RCC 7860 (cell line): ENCODE data around the gene TXNRD2.
"Not testable (repeated sequence)": the region's sequence is repeated elsewhere in the genome, so short reads cannot be mapped to it uniquely, and the experiment has no call there.

Experiments
- DNase-seq: peaks from one replicate; pipeline ENCODE4 v3.0.0-alpha.2; 2015; ENCODE audit warnings: low spot score
- FAIRE-seq: peaks from 2 replicates; lab custom pipeline; 2012; peaks lifted over from hg19 to GRCh38; lab: Jason Lieb, UNC

The TXNRD2 gene

DNA sequence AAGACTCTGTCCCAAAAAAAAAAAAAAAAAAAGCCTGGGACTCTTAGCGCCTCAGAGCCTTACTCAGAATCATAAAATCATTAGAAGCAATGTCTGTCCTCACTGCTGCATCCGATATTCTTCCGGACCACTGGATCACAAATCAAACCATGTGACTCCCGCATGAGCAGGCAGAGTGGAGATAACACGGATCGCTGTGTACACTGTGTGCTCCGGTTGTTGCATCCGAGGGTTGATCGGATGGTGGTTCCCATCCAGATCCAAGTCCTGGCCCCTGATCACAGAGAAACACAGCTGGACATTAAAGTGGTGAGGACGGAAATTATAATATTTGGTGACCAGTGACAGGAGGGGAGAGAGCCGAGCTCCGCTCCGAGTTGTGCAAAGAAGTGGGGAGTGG lies 9.7 kb upstream of the TXNRD2 start:
- DNase-seq (no peak), FAIRE-seq (no peak)

DNA sequence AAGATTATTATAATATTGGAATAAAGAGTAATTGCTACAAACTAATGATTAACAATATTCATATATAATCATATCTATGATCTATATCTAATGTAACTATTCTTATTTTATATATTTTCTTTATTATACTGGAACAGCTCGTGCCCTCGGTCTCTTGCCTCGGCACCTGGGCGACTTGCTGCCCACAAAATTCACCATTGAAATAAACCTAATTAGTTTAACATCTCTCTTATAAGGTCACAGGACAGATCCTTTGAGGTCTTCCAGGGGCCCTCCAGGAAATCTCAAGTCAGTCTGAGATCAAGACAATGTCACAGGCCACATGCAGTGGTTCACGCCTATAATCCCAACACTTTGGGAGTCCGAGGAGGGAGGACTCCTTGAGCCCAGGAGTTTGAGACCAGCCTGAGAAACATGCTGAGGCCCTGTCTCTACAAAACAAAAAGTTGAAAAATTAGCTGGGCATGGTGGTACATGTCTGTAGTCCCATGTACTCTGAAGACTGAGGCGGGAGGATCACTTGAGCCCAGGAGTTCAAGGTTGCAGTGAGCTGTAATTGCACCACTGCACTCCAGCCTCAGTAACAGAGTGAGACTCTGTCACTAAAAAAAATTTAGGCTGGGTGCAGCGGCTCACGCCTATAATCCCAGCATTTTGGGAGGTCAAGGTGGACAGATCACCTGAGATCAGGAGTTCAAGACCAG lies 6.6 kb upstream of the TXNRD2 start:
- no peak for DNase-seq
- FAIRE-seq: no peak

DNA sequence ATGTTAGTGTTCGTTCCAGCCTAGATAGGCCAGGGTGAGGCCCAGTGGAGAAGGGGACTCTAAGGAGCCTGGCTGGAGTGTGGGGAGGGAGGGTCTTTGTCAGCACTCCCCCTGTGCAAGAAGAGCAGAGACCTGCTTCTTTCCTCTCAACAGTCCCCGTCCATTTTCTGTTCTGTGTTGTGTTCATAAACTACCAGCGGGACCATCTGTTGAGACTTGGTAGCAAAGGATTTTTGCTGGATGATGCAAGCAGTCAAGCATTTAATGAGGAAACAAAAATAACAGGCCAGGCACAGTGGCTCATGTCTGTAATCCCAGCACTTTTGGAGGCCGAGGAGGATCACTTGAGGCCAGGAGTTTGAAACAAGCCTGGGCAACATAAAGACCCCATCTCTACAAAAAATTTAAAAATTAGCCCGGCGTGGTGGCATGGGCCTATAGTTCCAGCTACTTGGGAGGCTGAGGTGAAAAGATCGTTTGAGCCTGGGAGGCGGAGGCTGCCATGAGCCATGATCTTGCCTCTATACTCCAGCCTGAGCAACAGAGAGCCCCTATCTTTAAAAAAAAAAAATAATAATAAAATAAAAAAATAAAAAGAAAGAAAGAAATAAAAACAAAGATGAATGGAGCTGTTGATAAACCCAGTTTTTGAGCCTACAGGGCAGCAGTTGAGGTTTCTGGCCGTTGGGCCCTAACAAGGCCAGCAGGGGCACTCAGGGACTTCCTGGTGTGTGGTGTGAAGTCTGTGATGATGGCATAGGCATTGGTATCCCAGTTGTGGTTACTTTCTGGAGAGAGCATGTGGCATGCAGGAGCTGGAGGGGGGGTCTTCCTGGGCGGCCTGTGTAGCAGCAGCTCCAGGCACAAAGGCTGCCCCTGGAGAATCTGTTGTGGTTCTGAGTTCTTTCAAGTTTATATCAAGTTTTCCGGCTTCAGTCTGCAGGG lies 1.7 kb upstream of the TXNRD2 start:
- FAIRE-seq (peak; percentile 65), DNase-seq (peak; percentile 84)

DNA sequence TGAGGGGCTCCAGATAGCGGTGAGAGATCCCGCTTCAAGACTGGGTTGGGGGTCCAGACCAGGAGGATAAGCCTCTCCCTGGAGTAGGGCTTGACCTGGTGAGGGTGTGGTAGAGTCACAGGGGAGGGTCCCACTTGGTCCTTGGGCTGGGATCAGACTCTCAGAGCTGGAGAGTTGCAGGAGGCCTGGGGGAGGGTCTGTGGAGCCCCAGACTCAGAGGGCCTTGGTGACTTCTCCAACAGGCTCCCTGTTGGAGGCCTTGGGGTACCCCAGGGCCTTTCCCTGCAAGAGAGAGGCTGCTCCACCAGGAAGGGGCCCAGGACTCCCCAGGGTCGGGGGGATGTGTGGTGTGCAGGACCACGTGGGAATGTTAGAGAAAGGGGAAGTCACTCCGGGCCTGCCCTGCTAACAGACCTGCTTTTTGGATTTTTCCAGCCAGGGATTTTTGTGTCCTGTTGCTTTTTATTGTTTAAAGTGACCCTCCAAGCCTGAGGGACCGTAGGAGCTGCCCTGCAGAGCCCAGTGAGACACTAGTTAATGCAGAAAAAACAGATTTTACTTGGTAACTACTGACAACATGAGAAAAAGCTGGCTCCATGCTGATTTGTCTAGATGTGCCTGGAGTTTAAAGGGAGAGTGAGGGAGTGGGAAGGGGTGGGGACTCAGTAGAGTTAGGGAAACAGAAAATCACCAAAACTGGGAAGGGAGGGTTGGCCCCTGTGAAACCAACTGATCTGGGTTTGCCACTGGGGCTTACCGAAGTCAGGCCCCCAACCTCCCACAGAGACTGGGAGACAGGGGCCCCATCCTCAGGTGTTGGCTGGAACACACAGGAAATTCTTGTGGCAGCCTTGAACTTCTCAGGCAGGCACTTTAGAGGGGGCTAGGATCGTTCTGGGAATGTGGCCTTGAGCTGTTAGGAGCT lies 801 bp upstream of the TXNRD2 start:
- FAIRE-seq (no peak), DNase-seq (peak; percentile 23)

DNA sequence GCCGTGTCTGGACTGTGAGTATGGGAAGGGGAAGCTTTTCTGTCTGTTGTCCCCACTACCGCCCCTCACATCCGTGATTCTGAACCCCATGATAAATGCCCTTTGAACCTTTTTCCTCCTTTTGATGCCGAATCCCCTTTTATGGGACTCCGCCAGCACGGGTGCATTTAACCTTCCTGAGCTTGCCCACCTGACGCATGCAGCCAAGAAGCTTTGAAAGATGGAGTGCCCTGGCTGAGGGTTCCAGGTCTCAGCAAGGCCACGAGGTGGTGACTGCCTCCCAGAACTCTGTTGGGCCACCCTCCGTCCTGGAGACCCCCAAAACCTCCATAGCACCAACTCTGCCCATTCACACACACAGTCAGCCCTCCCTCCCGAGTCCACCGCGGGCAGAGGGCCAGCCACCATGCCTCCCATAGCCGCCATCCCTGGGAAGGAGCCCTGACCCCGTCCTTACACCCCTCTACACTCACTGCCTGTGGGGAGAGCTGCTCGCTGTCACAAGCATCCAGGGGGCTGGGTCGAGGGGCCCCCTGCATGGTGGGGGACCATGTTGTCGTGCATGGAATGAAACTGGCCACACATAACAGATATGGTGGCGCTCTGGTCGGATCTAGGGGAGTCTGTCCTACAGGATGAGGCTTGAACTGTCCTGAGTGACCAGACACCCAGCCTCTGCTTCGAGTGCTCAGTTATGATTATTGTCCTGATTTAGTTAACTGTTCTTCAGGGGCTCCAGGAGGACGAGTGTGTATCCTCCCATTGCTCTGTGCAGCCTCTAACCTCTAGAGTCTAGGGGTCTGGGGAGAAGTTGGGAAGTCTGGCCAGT lies 868 bp downstream of the TXNRD2 start:
- FAIRE-seq (no peak), DNase-seq (no peak)

DNA sequence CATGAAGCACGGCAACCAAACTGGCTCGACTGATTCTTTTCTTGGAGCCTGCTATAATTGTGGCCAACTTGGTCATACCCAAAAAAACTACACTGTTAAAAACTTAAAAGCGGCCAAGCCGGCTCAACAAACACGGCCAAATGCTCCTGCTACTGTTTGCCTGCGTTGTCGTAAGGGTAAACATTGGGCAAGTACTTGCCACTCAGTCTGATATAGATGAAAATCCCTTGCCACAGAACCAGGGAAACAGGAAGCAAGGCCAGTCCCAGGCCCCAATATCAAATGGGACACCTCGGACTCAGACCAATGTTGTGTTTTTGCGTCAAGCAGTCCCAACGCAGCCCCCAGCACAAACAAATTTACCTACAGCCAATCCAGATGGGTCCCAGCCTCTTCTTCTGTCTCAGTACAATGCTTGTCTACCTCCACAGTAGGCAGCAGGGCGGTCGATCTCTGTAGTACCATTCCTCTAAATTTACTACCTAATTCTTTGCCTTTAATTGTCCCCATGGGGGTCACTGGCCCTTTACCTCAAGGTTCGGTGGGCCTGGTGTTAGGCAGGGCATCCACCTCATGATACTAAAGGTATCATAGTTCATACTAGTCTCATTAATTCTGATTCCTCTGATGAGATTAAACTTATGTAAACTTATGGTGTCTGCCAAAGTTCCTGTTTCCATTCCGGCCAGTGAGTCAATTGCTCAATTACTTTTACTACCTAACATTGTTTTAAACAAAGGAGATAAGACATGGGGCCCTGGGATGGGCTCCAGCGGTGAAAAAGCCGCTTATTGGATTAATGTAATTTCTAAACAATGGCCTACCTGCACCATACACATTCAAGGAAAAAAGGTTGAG lies 3.8 kb downstream of the TXNRD2 start:
- no peak for FAIRE-seq
- DNase-seq: no peak

DNA sequence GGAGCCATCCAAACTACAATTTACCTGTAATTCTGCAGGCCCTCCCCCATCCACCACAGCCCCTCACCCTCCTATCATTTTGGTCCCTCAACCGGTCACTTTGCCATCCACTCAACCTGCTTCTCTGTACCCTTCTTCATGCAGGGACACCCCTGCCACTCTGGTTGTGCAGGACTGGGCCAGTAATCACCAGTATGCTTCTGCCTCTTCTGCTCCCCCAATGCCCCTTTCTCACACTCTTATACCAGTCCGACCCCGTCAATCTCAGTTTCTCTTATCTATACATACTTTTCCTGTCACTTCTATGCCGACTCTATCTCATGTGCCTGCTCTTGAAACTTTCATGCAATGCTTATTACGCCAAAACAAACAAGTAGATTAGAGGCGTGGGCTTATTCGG lies 5.1 kb downstream of the TXNRD2 start:
- no peak for FAIRE-seq
- no peak for DNase-seq

DNA sequence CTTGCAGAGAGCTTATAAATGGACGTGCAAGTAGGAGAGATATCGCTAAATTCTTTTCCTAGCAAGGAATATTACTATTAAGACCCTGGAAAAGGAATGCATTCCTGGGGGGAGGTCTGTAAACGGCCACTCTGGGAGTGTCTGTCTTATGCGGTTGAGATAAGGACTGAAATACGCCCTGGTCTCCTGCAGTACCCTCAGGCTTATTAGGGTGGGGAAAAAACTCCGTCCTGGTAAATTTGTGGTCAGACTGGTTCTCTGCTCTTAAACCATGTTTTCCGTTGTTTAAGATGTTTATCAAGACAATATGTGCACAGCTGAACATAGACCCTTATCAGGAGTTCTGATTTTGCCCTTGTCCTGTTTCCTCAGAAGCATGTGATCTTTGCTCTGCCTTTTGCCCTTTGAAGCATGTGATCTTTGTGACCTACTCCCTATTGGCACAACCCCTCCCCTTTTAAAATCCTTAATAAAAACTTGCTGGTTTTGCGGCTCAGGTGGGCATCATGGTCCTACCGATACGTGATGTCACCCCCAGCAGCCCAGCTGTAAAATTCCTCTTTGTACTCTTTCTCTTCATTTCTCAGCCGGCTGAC lies 6.4 kb downstream of the TXNRD2 start:
- DNase-seq, FAIRE-seq: not testable (repeated sequence)

DNA sequence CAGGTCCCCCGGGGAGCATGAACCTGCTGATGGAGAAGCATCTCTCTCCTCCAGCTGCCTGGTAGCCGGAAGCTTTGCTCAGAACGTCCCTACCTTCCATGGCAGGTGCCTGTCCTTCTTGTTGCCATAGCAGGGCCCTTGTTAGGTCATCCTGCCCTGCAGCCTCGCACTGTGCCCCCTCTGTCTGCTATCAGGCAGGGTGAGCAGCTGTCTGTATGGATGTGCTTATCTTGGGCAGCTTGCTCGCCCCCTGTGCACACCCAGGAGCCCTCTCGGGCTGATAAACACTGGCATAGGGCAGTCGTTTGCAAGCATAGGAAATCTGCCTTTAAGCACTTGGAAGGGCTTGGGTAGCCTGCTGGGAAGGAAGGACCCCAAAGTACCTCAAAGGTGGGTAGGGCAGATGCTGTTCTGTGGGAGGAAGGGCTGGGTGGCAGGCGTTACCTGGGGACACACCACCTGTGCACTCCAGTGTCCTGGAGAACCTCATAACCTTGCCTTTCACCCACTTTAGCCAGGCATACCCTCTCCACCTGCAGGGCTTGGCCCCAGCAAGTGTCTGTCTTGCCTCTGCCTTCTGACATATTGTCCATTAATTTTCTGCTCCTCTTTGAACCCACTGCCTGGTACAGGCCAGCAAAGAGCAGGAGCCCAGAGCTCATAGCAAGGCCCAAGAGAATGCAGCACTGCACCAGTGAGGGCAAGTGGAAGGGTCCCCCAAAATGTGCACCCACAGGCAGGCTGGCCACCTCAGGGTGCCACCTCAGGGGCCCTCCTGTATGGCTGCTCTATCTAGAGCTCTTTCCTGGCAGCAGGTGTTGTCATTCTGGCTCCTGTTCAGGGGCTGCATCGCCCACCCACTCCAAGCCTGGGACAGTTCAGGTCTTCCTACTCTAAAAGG lies 8.0 kb downstream of the TXNRD2 start:
- DNase-seq (no peak), FAIRE-seq (no peak)

DNA sequence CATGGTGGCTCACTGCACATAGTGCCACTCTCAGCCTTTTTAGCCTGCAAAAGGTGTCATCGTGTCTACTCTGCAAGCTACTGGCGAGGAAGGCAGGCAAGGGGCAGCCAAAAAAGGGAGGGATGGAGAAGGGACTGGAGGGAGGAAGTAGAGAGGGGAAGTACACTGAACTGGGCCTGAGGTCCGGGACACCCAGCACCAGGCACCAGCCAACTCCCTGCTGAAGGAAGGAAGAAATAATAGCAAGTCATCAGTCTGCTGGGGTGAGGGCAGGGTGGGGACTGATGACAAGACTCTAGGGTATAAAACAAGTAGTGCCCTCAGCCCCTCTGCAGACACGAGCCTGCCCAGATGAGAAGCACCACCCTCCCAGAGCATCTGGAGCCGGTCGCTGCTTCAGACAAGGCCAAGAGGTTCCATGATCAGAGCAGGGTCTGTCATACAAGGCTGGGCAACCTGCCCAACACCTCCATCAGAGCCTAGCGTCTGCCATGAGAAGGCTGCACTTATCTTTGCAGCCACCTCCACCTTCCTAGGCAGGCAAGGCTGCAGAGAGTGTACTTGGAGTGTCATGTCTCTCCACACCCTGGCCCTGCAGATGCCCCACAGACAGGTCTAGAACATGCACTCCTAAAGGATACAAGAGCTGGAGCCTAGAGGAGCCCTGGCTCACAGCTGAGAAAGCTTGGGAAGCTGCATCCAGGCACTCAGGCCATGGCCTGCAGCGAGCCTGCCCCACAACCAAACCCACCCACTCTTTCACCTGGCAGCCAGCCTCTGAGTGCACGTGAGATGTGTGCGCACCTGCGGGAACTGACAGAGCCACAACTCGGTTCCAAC lies 9.0 kb downstream of the TXNRD2 start:
- no peak for DNase-seq
- FAIRE-seq: no peak

DNA sequence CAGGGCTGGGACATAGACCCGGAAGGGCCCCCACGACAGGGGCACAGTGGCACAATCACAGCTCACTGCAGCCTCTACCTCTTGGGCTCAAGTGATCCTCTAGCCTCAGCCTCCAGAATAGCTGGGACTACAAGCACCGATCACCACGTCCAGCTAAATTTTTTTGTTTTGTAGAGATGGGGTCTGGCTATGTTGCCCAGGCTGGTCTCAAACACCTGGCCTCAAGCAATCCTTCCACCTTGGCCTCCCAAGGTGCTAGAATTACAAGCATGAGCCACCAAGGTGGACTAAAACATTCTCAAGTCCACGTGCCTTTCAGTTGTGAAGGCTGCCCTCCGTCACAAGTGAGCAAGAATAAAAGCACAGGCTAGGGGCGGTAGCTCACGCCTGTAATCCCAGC lies 10.1 kb downstream of the TXNRD2 start:
- no peak for FAIRE-seq
- DNase-seq: no peak

DNA sequence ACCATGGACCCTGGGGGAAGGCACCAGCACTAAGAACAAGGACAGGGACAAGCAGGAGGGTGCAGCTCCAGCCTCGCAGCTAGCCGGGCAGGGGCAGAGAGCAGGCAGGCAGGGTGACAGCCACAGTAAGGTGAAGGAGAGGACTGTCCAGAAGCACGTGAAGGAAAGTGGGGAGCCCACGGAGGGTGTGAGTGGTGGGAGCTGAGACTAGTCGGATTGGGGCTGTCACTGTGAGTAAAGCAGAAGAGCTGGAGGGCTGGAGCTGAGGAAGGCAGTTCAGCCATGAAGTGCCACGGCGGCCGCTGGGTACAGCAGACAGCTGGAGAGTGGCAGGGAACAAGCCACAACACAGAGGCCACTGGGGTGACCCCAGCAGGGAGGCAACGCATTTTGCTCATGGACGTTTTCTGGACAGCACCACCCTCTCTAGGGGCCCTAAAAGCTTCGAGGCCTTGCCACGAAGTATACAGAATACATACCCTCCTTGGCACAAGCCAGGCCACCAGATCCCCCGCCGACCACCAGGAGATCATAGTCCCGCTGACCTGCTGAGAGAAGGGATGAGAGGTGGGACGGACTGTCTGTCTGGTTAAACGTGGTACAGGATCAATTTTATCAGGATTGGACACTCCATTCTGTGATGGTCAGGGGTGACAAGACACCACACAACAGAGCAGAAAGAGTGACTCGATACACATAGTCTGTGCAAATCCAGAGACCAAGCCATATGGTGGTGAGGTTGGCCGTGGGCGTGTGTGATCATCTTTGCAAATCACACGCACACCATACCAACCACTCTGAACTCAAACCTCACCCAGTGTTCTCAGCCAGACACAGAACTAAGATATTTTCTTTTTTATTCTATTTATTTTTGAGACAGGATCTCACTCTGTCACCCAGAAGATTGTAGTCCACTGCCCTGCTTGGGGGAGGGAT lies 10.8 kb downstream of the TXNRD2 start:
- no peak for FAIRE-seq

DNA sequence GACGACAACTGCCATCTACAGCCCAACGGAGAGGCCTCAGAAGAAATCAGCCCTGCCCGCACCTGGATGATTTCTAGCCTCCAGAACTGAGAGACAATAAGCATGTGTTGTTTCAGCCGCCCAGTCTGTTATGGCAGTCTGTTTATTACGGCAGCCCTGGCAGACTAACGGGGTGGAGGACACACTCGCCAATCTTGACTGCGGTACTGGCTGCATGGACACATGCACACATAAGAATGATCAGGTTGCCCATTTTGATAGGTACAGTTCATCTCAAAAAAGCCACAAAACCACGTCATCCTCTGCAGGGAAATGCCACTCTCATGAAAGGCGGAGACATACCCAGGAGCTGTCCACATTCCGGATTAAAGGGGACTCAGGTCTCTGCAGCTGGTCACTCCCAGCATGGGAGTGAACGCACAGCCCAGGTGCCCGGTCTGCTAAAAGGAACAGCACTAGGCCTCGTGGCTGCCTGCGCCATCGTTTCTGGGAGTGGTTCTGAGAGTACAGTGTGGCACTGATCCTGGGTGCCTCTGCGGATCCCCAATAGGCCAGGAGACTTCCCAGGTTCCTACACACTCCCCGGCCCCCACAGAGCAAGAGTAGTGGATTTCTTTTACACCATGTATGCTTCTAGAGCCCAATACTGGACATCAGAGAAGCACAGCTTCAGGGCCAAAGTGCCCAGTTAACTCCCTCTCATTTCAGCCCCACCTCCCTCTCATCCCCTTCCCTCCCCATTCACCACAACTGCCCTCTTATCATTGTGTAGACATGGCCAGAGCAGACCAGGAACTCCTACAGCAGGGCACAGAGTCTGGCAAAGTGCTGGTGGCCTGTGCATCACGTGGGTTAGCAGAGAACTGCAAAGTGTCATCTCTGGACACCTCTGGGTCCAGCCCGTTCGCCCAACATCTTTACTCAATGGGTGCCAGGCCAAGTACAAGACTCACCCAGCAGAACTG lies 11.8 kb downstream of the TXNRD2 start:
- DNase-seq (no peak), FAIRE-seq (no peak)

More for the DNA sequence above, 10.8 kb downstream of the TXNRD2 start:
- DNase-seq: no peak

DNA sequence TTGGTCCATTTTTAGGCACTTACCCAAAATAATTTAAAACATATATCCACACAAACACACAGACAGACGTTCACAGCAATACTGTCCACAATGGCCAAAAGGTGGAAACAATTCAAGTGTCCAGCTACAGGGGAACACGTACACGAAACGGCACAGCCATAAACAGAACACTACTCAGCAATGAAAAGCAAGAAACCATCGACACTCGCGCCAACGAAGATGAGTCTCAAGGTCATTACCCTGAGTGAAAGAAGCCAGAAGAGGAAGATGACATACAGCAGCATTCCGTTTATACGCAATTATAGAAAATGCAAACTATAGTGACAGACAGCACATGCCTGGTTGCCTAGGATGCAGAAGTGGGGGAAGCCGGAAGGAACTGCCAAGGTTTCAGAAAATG lies 13.4 kb downstream of the TXNRD2 start:
- no peak for DNase-seq
- no peak for FAIRE-seq

DNA sequence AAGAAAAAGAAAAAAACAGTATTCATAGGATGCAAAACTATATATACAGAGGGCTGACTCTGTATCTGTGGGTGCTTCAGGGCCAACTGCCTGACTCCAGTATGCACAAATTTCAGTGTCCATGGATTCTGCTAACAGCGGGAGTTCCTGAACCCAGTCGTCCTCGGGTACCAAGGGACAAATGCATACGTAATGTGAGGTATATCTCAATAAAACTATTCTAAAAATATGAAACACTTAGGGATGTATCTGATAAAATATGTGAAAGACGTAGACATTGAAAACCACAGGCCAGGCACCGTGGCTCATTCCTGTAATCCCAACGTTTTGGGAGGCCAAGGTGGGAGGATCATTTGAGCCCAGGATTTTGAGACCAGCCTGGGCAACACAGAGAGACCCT lies 13.9 kb downstream of the TXNRD2 start:
- no peak for DNase-seq
- no peak for FAIRE-seq
